ENCODE measurements around the gene ATIC.

Gene ATIC

DNA sequence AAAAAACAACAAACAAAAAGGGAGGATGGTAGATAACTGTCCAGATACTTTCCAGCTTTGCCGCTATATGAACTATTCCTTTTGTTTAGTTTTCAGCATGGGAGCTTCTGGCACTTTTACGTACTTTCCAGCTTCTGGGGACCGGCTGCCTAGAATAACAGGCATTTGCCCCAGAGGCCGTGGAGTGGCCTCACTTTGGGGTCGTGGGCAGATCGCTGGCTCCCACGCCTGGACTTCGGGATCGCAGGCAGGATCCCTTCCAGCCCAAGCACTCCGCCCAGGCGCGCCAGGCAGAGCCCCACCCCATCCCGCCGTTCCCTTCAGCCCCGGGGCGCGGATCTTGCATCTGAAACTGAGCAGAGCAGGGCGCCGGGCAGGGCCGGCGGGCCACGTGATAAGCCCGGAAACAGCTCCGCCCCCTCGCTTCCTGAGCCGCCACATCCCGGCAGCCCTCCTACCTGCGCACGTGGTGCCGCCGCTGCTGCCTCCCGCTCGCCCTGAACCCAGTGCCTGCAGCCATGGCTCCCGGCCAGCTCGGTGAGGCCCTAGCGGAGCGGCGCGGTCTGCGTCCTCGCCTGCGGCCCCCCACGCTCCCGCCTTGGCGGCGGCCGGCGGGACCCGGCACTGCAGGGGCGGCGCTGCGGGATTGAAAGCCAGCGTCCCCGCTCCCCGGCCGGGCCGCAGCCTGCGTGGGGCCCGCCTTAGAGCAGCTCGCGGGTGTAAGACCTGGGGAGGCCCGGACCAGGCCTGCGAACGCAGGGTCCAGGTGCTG lies at the start of gene ATIC:
TSS of gene ATIC (plus strand) at position 435 of the 772 bp plus-strand sequence. CDS start at position 519, 84 bp downstream.
- TF ChIP-seq, protein P1, sequence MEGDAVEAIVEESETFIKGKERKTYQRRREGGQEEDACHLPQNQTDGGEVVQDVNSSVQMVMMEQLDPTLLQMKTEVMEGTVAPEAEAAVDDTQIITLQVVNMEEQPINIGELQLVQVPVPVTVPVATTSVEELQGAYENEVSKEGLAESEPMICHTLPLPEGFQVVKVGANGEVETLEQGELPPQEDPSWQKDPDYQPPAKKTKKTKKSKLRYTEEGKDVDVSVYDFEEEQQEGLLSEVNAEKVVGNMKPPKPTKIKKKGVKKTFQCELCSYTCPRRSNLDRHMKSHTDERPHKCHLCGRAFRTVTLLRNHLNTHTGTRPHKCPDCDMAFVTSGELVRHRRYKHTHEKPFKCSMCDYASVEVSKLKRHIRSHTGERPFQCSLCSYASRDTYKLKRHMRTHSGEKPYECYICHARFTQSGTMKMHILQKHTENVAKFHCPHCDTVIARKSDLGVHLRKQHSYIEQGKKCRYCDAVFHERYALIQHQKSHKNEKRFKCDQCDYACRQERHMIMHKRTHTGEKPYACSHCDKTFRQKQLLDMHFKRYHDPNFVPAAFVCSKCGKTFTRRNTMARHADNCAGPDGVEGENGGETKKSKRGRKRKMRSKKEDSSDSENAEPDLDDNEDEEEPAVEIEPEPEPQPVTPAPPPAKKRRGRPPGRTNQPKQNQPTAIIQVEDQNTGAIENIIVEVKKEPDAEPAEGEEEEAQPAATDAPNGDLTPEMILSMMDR (conservative IDR thresholded peaks at IDR 0.05): no peak
- TF ChIP-seq ZFX (IDR thresholded peaks at IDR 0.05): peak; percentile 96
- H3K27ac ChIP-seq: peak within 1 kb of the TSS; percentile 99

DNA sequence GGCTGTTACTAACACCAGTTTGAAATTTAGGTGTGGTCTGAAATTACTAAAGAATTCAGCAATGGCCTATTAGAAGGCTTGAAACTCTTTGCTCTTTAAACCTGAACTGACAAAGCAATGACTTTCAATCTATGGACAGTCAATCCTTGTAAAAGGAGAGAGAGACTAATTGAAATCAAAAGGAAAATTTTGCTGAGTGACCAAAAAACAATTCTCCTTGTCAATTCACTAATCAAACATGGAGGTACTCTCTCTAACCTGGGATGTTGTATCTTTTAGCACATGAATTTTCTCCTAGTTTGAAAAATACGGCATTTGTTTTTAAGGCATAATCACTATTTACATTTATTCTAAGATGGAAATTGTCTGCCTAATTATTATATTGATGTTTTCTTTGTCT lies 49.6 kb upstream of the ATIC start:
- no peak overlapping the region for H3K27ac ChIP-seq
- TF ChIP-seq, protein P1 (conservative IDR thresholded peaks at IDR 0.05): no peak
- TF ChIP-seq ZFX (IDR thresholded peaks at IDR 0.05): no peak

DNA sequence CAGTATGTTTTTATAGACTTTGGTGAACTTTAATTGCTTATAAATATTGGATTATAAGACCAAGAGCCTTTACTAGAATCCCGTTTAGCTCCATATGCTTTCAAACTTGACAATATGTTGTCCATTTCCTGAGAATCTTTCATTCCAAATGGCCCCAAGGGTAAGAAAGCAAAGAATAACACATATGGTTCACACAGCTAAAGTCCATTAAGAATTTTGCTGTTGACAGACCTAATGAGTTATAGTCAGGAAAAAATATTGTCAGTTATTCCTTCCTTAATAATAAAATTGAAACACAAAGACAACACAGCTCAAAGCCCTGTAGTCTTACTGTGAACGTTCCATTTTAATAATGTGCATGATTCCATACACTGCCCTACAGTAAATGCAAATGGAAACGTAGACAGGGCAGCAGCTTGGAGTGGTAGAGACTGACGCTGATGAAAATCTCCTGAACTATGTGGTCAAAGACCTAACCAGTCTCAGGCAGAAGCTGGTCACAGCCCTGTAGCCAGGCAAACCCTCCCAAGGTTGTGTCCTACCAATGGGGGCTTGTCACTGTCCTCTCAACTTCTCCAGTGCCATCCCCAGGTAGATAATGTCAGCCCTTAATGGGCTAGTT lies 49.0 kb upstream of the ATIC start:
- H3K27ac ChIP-seq: no peak overlapping the region
- no peak for TF ChIP-seq ZFX (IDR thresholded peaks at IDR 0.05)
- TF ChIP-seq, protein P1 (conservative IDR thresholded peaks at IDR 0.05): no peak

DNA sequence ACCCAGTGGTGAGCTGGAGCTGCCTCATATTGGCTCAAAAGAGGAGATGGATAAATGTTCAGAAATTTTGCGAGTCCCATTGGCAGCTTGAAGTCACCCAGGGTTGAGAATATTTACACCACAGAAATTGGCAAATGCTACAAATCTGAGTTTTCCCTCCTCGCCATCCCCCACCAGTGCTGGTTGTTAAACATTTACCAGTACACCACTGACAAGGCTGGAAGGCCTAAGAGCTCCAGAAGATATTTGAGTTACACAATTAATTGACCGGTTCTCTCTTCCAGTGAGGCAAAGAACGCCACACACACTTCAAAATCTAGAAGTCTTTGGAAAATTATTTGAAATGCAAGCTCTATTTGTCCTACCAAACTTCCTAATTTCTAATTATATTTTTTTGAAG lies 47.5 kb upstream of the ATIC start:
- H3K27ac ChIP-seq: no peak overlapping the region
- TF ChIP-seq ZFX (IDR thresholded peaks at IDR 0.05): no peak
- TF ChIP-seq, protein P1 (conservative IDR thresholded peaks at IDR 0.05): no peak

DNA sequence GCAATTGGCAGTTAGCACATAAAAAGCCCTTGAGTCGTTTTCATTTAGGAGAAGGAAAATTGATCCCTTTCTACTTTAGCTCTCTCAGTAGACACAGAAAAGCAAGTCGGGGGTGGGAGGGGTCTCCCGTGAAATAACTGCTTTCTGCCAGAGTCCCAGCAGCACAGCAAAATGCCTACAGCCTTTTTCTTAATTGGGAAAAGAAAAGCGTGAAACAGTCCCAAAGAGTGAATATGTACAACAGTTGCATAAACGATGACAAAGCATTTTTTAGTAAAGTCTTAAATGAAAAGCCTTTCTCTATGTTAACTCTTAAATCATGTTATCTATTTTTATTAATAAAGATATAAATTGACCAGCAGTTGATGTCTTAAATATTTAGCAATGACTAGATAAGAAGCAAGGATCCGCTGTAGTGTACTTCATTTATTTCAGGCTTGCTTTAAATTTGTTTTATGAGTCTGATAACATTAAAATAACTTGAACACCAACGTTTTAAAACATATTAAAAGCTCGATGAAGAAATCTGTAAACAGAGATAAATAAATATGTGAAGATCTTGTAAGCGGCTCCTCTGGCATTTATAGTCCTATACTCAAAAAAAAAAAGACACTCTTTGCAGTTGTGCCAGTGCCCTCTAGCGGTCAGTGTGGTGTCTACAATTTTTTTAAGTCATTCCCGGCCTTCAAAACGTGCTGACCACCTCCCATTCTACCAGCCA lies 42.3 kb upstream of the ATIC start:
- TF ChIP-seq, protein P1 (conservative IDR thresholded peaks at IDR 0.05): peak; percentile 90
- TF ChIP-seq ZFX (IDR thresholded peaks at IDR 0.05): no peak
- peak overlapping the region; percentile 65; the same call in 1 of the 2 replicates for H3K27ac ChIP-seq

DNA sequence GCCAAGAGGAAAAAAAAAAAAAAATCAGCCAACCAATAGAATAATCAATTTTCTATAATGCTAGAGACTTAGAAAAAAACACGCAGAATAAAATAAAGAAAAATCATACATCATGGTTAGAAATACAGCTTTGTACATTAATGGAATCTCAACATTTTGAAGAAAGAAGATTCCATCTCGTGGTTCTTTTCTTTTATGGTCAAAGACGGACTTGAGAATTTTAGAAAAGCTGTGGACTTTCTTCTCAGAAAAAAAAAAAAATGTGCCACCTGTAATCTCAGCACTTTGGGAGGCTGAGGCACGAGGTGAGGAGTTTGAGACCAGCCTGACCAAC lies 41.8 kb upstream of the ATIC start:
- TF ChIP-seq, protein P1 (conservative IDR thresholded peaks at IDR 0.05): peak; percentile 59
- TF ChIP-seq ZFX (IDR thresholded peaks at IDR 0.05): no peak
- H3K27ac ChIP-seq: peak overlapping the region; percentile 64

DNA sequence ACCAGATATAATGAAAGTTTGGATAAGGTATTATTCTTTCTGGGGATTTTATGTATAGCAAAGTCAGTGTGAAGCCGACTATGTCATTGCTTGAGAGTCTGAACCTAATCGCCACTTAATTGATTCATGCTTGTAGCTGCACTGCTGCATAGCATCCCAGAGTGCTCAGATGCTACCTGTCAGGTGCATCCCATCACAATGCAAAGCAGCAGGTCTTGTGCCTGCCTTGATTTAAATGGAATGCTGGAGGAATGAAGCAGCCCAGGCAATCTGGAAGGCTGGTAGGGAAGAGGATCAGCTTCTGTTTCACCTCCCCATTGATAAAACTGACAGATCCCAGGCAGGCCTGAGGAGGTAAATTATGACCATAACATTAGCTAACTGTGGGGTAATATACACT lies 40.4 kb upstream of the ATIC start:
- H3K27ac ChIP-seq: peak overlapping the region; percentile 47
- TF ChIP-seq ZFX (IDR thresholded peaks at IDR 0.05): no peak
- TF ChIP-seq, protein P1 (conservative IDR thresholded peaks at IDR 0.05): no peak

Measured in C4-2B (cell line).